Body of pancreas (tissue), 4 donors: Measurements from ENCODE around the gene GSE1. TPM values are rescaled to one million over a fixed set of nuclear protein-coding genes. Genes with fewer than 3 reads are reported as not detected.

Experiments used
- ATAC-seq: fragments of 150-250 bp; one replicate; pipeline ENCODE4 v1.9.1; 2016
- DNase-seq, 4 donors: peaks; one replicate each; pipeline ENCODE4 v3.0.0-alpha.2; 2019
- H3K27ac ChIP-seq, 4 donors: fragments of 200-600 bp; sonication (generic); 1 replicate in 3 of 4; 2 replicates in 1 of 4; pipeline versions ENCODE4 v1.5.1 to v1.6.1; 2016 to 2019; ENCODE audit warnings: mild to moderate bottlenecking in 1 of 4, mixed read lengths in 1 of 4, moderate library complexity in 1 of 4
- H3K27me3 ChIP-seq, 2 donors: fragments of 200-600 bp; sonication (generic); one replicate each; pipeline ENCODE4 v1.6.0; 2016; ENCODE audit warnings: mild to moderate bottlenecking in 1 of 2
- H3K36me3 ChIP-seq, 2 donors: fragments of 200-600 bp; sonication (generic); replicated peaks in 1 of 2; 2 replicates each; pipeline ENCODE4 v1.5.1; 2016; ENCODE audit warnings: low read depth in 2 of 2; ENCODE audit not compliant: insufficient read depth in 1 of 2
- H3K4me1 ChIP-seq: fragments of 200-600 bp; sonication (generic); one replicate; pipeline ENCODE4 v1.6.0; 2016
- H3K4me3 ChIP-seq, 2 donors: fragments of 200-600 bp; sonication (generic); 1 replicate in 1 of 2; 2 replicates in 1 of 2; pipeline ENCODE4 v1.5.1; 2016 to 2019
- H3K9me3 ChIP-seq, 3 donors: fragments of 200-600 bp; sonication (generic); 1 replicate in 2 of 3; 2 replicates in 1 of 3; pipeline ENCODE4 v1.5.1; 2016
- POLR2A ChIP-seq, 3 donors: fragments of 450-650 bp; IDR thresholded peaks; one replicate each; pipeline ENCODE4 v1.6.1; 2016; ENCODE audit warnings: antibody characterized with exemption in 3 of 3, mild to moderate bottlenecking in 2 of 3
- WGBS, 2 donors: methylation state at CpG; one replicate each; pipeline ENCODE4 v1.1.5; 2017; 5-methylcytosine and 5-hydroxymethylcytosine counted together
- intact Hi-C: fragments of 100-400 bp; cut with DNase I; formaldehyde crosslinking; loops from one replicate; pipeline ENCODE4 v1.15.1; 2023
- total RNA-seq, 2 donors: library from RNA; depleted of rRNA; stranded (reverse); fragments of >200 nt; gene quantifications; one replicate each; pipeline ENCODE4 v1.1.0, GENCODE V29; 2016
- TF ChIP-seq, protein P1 (sequence below), 7 experiments: fragments of 450-650 bp in 4 of 7; fragments of 200-600 bp in 3 of 7; sonication (generic) in 3 of 7; IDR thresholded peaks; one replicate each; pipeline ENCODE4 v1.5.1; 2016 to 2019; ENCODE audit warnings: antibody characterized with exemption in 7 of 7

Gene GSE1
- total RNA-seq, 2 donors from 2014 or later: 76.5 to 221 TPM

DNA sequence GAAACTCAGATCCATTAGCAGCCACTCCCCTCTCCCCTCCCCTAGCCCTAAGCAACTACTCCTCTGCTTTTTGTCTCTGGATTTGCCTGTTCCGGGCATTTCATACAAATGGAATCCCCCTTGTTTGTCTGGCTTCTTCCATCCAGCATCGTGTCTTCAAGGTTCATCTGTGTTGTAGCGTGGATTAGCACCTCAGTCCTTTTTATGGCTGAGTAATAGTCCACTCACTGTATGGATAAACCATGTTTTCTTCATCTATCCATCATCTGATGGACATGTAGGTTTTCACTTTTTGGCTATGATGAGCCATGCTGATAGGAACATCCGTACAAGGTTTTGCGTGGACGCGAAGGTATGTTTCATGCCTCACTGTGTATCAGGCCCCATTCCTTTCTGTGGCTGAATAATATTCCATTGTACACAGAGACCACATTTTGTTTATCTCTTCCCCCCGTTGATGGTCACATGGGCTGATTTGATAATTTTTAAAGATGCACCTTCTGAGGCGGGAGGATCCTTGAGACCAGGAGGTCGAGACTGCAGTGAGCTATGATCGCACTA, 8.9 kb upstream of the GSE1 start:
- H3K9me3 ChIP-seq: no peaks in the 10 kb centered on the region
- 87 to 93% methylated on average over 10 of the region's 11 CpGs for WGBS, 2 donors
- peak overlapping the region in 2 of 4 donors; percentile 81 to 91 for H3K27ac ChIP-seq
- no peak for ATAC-seq
- H3K4me3 ChIP-seq: no peak overlapping the region
- intact Hi-C loops: no loop called here
- peaks cover 87% of the 10 kb centered on the region for H3K4me1 ChIP-seq
- no peaks in the 10 kb centered on the region for H3K27me3 ChIP-seq
- no peaks in the 10 kb centered on the region for H3K36me3 ChIP-seq
- TF ChIP-seq POLR2A (IDR thresholded peaks at IDR 0.05): no peak
- TF ChIP-seq, protein P1, sequence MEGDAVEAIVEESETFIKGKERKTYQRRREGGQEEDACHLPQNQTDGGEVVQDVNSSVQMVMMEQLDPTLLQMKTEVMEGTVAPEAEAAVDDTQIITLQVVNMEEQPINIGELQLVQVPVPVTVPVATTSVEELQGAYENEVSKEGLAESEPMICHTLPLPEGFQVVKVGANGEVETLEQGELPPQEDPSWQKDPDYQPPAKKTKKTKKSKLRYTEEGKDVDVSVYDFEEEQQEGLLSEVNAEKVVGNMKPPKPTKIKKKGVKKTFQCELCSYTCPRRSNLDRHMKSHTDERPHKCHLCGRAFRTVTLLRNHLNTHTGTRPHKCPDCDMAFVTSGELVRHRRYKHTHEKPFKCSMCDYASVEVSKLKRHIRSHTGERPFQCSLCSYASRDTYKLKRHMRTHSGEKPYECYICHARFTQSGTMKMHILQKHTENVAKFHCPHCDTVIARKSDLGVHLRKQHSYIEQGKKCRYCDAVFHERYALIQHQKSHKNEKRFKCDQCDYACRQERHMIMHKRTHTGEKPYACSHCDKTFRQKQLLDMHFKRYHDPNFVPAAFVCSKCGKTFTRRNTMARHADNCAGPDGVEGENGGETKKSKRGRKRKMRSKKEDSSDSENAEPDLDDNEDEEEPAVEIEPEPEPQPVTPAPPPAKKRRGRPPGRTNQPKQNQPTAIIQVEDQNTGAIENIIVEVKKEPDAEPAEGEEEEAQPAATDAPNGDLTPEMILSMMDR (IDR thresholded peaks at IDR 0.05): no peak
- no peak for DNase-seq

DNA sequence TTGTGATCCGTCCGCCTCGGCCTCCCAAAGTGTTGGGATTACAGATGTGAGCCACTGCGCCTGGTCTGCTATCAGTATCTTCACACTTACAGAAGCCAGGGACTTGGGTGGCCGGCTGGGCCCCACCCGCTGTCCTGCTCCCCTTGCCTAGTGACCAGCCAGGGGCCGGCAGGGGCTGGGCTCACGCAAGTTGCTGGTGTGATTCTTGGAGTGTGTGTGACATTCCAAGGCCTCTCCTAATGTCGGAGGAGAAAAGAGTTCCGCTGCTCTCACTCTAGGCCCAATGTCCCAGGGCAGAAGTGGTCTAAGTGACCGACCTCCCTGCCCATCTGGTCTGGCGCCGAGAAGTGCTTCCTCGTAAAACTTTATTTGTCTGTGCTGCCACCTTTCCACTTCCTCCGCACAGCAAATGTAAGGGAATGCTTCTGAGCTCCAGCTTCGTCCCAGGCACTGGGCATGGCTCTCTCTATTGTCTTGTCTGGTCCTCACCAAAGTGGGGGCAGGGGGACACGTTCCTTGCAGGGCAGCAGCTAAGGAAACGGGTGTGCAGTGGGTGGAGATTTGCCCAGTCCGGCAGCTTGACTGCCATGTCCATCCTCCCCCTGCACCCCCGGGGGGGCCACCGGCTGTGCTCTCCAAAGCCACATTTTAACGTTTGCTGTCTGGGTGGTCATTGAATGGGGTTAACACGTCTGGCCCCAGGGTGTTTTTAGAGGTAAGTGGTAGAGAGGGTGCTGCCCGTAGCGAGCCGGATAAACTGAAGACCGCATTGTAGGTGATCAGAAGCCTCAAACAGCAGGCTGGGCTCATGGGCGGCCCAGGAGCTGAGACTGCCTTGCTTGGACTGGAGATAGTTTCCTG, 7.8 kb upstream of the GSE1 start:
- no peak for DNase-seq

DNA sequence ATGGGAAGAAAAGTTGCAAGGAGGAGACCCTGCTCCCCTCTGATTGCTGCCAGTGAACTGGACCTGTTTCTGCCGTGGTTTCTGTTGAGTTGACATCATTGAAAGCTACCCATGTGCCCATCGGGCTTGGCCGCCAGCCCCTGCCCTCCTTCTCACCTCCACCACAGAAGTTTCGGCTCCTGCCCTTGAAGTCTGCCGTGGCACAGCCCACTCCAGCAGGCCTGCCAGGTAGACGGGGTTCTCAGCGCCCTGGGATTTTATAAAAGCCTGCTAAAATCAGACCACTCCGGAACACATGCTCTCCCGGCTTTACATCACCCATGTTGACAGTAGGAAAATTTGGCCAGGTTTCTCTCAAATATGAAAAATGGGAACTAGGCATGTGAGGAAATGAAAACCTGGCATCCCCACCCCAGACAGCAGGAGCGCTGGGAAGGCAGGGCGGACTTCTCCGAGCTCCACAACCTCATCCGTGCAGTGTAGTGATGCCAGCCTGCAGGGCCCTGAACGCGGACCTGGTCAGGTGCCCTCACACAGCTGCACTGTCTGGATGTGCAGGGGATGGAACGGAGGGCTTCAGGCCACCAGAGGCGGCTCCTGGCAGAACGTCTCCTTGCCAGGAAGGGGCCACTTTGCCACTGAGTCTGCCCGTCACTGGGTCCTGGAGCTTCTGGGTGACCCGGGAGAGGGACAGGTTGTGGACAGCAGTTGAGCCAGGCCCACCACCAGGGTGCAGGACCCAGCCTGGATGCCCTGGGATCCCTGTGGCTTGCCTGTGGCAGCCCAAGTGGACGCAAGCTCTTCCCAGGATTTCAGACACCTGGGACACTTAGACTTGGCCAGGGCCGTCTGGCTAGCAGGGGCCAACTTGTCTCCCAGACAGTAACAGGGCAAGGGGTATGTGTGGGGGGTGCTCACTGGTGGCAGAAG, 6.9 kb upstream of the GSE1 start:
- Histone ChIP-seq H3K36me3 (no peaks in the 10 kb centered on the region), H3K4me1 (peaks cover 85% of the 10 kb centered on the region), H3K4me3 (no peak overlapping the region), H3K27ac (peak overlapping the region; percentile 67 to 80 (median 70)), H3K9me3 (no peaks in the 10 kb centered on the region), H3K27me3 (no peaks in the 10 kb centered on the region)
- 25 to 27% methylated on average over 17 to 22 of the region's 22 CpGs for WGBS, 2 donors
- peak; percentile 54 to 83 (median 76) for DNase-seq
- peak; percentile 15 for ATAC-seq
- intact Hi-C loops: no loop called here
- TF ChIP-seq POLR2A (IDR thresholded peaks at IDR 0.05): peak in 2 of 3 donors; percentile 11 to 37
- TF ChIP-seq, protein P1 (IDR thresholded peaks at IDR 0.05): no peak

More for the DNA sequence above, 7.8 kb upstream of the GSE1 start:
- Histone ChIP-seq H3K27me3 (no peaks in the 10 kb centered on the region), H3K4me1 (peaks cover 86% of the 10 kb centered on the region), H3K4me3 (no peak overlapping the region), H3K9me3 (no peaks in the 10 kb centered on the region), H3K27ac (peak overlapping the region; percentile 67 to 80 (median 70)), H3K36me3 (no peaks in the 10 kb centered on the region)
- 70 to 73% methylated on average over 18 to 28 of the region's 28 CpGs for WGBS, 2 donors
- intact Hi-C loops: no loop called here
- TF ChIP-seq POLR2A (IDR thresholded peaks at IDR 0.05): no peak
- TF ChIP-seq, protein P1 (IDR thresholded peaks at IDR 0.05): no peak
- ATAC-seq: no peak

DNA sequence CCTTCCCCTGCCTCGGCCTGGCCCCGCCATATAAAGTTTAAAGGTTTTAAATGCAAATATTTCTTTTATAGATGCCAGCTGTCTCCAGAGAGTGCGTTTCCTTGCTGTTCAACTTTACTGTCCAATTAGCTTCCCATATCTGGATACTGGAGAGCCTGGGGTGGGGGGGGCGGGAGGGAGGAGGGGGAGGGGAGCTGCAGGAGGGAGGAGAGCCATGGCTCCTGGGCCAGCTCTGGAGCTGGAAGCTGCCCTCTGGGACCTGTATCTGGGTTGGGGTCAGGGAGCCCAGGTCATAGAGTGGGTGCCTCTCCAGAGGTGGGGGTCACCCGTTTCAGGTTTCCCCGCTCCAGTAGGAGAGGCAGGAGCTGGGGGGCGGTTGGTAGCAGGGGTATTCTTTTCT, 6.2 kb upstream of the GSE1 start:
- DNase-seq: no peak
- no peaks in the 10 kb centered on the region for H3K9me3 ChIP-seq

More for the DNA sequence above, 6.2 kb upstream of the GSE1 start:
- 48 to 55% methylated on average over 6 to 7 of the region's 7 CpGs for WGBS, 2 donors
- Histone ChIP-seq H3K27ac (peak overlapping the region in 3 of 4 donors; percentile 67 to 80 (median 72)), H3K36me3 (no peaks in the 10 kb centered on the region), H3K4me3 (no peak overlapping the region), H3K27me3 (no peaks in the 10 kb centered on the region), H3K4me1 (peaks cover 82% of the 10 kb centered on the region)
- intact Hi-C loops: no loop called here
- TF ChIP-seq, protein P1 (IDR thresholded peaks at IDR 0.05): no peak
- no peak for TF ChIP-seq POLR2A (IDR thresholded peaks at IDR 0.05)
- ATAC-seq: no peak
